Panc1 (cell line): ENCODE results near the gene C4orf17.

Experiments
- POLR2AphosphoS5 ChIP-seq: IDR thresholded peaks from 2 replicates; pipeline ENCODE4 v1.6.1; 2012; ENCODE audit warnings: mild to moderate bottlenecking, low read depth, low read length, moderate library complexity
- SIN3A ChIP-seq: IDR thresholded peaks from 2 replicates; pipeline ENCODE4 v1.6.1; 2012; ENCODE audit warnings: low read depth, mild to moderate bottlenecking, low read length, moderate library complexity, borderline replicate concordance; ENCODE audit not compliant: insufficient read depth
- TCF7L2 ChIP-seq: IDR thresholded peaks from 2 replicates; pipeline ENCODE4 v1.6.1; 2011; ENCODE audit warnings: mild to moderate bottlenecking, low read depth, low read length, inconsistent platforms
- TF ChIP-seq, protein P1 (sequence below): fragments of 450-650 bp; IDR thresholded peaks from 2 replicates; pipeline ENCODE4 v1.5.1; 2017; ENCODE audit warnings: mild to moderate bottlenecking
- TF ChIP-seq, protein P2 (sequence below), 2 experiments: IDR thresholded peaks; 2 replicates each; pipeline ENCODE4 v1.6.1; 2011 to 2012; ENCODE audit warnings: low read depth in 2 of 2, control low read depth in 1 of 2, low read length in 1 of 2, mild to moderate bottlenecking in 1 of 2, moderate library complexity in 1 of 2; ENCODE audit not compliant: insufficient read depth in 1 of 2

DNA sequence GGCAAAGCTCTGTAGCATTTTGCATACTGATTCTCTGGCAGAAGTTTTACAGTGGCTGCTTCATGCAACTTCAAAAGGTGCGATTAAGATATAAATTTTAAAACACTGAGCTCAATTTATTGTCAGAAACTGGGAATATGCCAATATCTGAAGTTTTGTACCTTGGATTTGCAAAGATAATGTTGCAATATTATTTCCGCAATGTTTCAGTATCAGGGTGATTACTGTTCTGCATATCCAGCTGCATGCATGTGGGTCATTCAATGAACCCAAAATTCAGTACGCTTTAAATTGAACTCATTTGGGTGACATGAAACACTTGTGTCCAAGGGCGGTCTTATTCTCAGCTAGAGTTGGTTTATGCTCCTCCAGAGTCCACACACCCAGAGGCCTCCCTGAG is 26.9 kb downstream of the C4orf17 start:
- TF ChIP-seq, protein P1, sequence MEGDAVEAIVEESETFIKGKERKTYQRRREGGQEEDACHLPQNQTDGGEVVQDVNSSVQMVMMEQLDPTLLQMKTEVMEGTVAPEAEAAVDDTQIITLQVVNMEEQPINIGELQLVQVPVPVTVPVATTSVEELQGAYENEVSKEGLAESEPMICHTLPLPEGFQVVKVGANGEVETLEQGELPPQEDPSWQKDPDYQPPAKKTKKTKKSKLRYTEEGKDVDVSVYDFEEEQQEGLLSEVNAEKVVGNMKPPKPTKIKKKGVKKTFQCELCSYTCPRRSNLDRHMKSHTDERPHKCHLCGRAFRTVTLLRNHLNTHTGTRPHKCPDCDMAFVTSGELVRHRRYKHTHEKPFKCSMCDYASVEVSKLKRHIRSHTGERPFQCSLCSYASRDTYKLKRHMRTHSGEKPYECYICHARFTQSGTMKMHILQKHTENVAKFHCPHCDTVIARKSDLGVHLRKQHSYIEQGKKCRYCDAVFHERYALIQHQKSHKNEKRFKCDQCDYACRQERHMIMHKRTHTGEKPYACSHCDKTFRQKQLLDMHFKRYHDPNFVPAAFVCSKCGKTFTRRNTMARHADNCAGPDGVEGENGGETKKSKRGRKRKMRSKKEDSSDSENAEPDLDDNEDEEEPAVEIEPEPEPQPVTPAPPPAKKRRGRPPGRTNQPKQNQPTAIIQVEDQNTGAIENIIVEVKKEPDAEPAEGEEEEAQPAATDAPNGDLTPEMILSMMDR, result no peak
- TF ChIP-seq POLR2AphosphoS5 (no peak), SIN3A (no peak), TCF7L2 (no peak)
- TF ChIP-seq, protein P2, sequence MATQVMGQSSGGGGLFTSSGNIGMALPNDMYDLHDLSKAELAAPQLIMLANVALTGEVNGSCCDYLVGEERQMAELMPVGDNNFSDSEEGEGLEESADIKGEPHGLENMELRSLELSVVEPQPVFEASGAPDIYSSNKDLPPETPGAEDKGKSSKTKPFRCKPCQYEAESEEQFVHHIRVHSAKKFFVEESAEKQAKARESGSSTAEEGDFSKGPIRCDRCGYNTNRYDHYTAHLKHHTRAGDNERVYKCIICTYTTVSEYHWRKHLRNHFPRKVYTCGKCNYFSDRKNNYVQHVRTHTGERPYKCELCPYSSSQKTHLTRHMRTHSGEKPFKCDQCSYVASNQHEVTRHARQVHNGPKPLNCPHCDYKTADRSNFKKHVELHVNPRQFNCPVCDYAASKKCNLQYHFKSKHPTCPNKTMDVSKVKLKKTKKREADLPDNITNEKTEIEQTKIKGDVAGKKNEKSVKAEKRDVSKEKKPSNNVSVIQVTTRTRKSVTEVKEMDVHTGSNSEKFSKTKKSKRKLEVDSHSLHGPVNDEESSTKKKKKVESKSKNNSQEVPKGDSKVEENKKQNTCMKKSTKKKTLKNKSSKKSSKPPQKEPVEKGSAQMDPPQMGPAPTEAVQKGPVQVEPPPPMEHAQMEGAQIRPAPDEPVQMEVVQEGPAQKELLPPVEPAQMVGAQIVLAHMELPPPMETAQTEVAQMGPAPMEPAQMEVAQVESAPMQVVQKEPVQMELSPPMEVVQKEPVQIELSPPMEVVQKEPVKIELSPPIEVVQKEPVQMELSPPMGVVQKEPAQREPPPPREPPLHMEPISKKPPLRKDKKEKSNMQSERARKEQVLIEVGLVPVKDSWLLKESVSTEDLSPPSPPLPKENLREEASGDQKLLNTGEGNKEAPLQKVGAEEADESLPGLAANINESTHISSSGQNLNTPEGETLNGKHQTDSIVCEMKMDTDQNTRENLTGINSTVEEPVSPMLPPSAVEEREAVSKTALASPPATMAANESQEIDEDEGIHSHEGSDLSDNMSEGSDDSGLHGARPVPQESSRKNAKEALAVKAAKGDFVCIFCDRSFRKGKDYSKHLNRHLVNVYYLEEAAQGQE (IDR thresholded peaks at IDR 0.05; ENCODE audit: insufficient read depth in 1 of 2, low read depth in 2 of 2, low read length in 1 of 2), result no peak
